ENCODE results near the gene AFF4. TPM values are rescaled to one million over a fixed set of nuclear protein-coding genes. Genes with fewer than 3 reads are reported as not detected.

Gene AFF4
- total and polyA plus RNA-seq, 10 of the 15 experiments (the other 5 are each of a cell fraction or from before 2014, with no cell fraction given), result 1.1 to 20.2 (median 10.4) TPM

GRCh38 chr5:132837868-132838267 lies 125.6 kb downstream of the AFF4 start:
- no peak for TF ChIP-seq SMAD1 (IDR thresholded peaks at IDR 0.05; ENCODE audit: low read depth, partially characterized antibody)
- TF ChIP-seq ZBTB11 (CRISPR knock-in tag; IDR thresholded peaks at IDR 0.05), result no peak
- TF ChIP-seq SUPT20H (IDR thresholded peaks at IDR 0.05; ENCODE audit: borderline replicate concordance, control insufficient read depth, low read depth, low read length), result no peak
- TF ChIP-seq HSF1 (IDR thresholded peaks at IDR 0.05; ENCODE audit: low read depth, low read length), result no peak
- no peak for TF ChIP-seq RB1 (IDR thresholded peaks at IDR 0.05; ENCODE audit: borderline replicate concordance)
- no peak for TF ChIP-seq ELK1 (IDR thresholded peaks at IDR 0.05; ENCODE audit: low read depth, low read length)
- no peak for TF ChIP-seq CBX5 (IDR thresholded peaks at IDR 0.05; ENCODE audit: low read depth)
- no peak for TF ChIP-seq STAT3 (IDR thresholded peaks at IDR 0.05; ENCODE audit: low read depth, low read length)
- TF ChIP-seq GATAD2B (conservative IDR thresholded peaks at IDR 0.05; ENCODE audit: low read depth), result no peak
- 100% methylated on average over 2 of the region's 2 CpGs for WGBS (ENCODE audit: insufficient coverage, insufficient replicate concordance, low lambda C conversion rate, missing lambda C conversion rate)
- Histone ChIP-seq H3K9me3 (replicated peaks; ENCODE audit: control insufficient read depth, insufficient read depth, low read length) (no peaks in the 10 kb centered on the region), H3K79me2 (ENCODE audit: control insufficient read depth, insufficient read depth, low read length) (no peaks in the 10 kb centered on the region), H3K4me1 (ENCODE audit: control insufficient read depth, insufficient read depth, low read length) (no peaks in the 10 kb centered on the region), H4K20me1 (ENCODE audit: control insufficient read depth, insufficient read depth) (no peaks in the 10 kb centered on the region), H3K27ac (ENCODE audit: control insufficient read depth, insufficient read depth) (no peak overlapping the region), H3K4me3 (no peak overlapping the region), H3K4me2 (ENCODE audit: control insufficient read depth, insufficient read depth) (no peak overlapping the region), H2AFZ (ENCODE audit: control insufficient read depth, low read depth, low read length) (no peak overlapping the region; the same call in 1 of the 2 replicates), H3K36me3 (ENCODE audit: control insufficient read depth in 2 of 2, insufficient read depth in 2 of 2, low read length in 1 of 2) (no peaks in the 10 kb centered on the region), H3K9ac (ENCODE audit: control insufficient read depth, insufficient read depth, low read length) (no peak overlapping the region), H3K27me3 (replicated peaks in 1 of 2; ENCODE audit: control insufficient read depth in 2 of 2, insufficient read depth in 2 of 2, low read length in 1 of 2) (no peaks in the 10 kb centered on the region)
- BruUV-seq (replicated peaks), result no TSS peak
- ChIA-PET SMC1A (ENCODE audit: uncharacterized antibody, unreplicated experiment) (no interaction called here), RAD21 (ENCODE audit: unreplicated experiment) (interaction anchor here (0.5 kb wide), 1 partner anchor 181 kb away, joined by 3 read pairs; no protein-coding TSS in a partner anchor), POLR2A (no interaction called here), CTCF (interaction anchor here (1.0 to 1.1 kb wide), 2 partner anchors 17 kb away, joined by 3 read pairs; no protein-coding TSS in a partner anchor)
- no peak for DNase-seq (ENCODE audit: low read depth, low spot score)
- in situ Hi-C loops (cut with MboI) (no loop called here), intact Hi-C loops (cut with micrococcal nuclease; ENCODE audit: unreplicated experiment) (no loop called here)
- no peak for FAIRE-seq
- ATAC-seq, result no peak
